ENCODE measurements around the gene TRIAP1.

Gene TRIAP1

GRCh38 chr12:120412421-120412820 lies 33.8 kb downstream of the TRIAP1 start:
- H3K4me3 ChIP-seq (ENCODE audit: low read length) = no peak overlapping the region
- DNase-seq (ENCODE audit: low read depth) = no peak
- TF ChIP-seq CTCF (conservative IDR thresholded peaks at IDR 0.05; ENCODE audit: low read length) = no peak

- no peak for TF ChIP-seq CTCF (conservative IDR thresholded peaks at IDR 0.05; ENCODE audit: low read length)
- no peak for DNase-seq (ENCODE audit: low read depth)
- H3K4me3 ChIP-seq (ENCODE audit: low read length) = no peak overlapping the region
Observed at GRCh38 chr12:120408771-120409170, 37.4 kb downstream of the TRIAP1 start.

GRCh38 chr12:120406553-120406952 lies 39.6 kb downstream of the TRIAP1 start:
- no peak for TF ChIP-seq CTCF (conservative IDR thresholded peaks at IDR 0.05; ENCODE audit: low read length)
- H3K4me3 ChIP-seq (ENCODE audit: low read length) = no peak overlapping the region
- no peak for DNase-seq (ENCODE audit: low read depth)

- H3K4me3 ChIP-seq (ENCODE audit: low read length) = no peak overlapping the region
- TF ChIP-seq CTCF (conservative IDR thresholded peaks at IDR 0.05; ENCODE audit: low read length) = no peak
- no peak for DNase-seq (ENCODE audit: low read depth)
Observed at GRCh38 chr12:120406069-120406468, 40.1 kb downstream of the TRIAP1 start.

- no peak for TF ChIP-seq CTCF (conservative IDR thresholded peaks at IDR 0.05; ENCODE audit: low read length)
- no peak overlapping the region for H3K4me3 ChIP-seq (ENCODE audit: low read length)
- DNase-seq (ENCODE audit: low read depth) = no peak
Observed at GRCh38 chr12:120404271-120404670, 41.9 kb downstream of the TRIAP1 start.

GRCh38 chr12:120403869-120404268 lies 42.3 kb downstream of the TRIAP1 start:
- no peak overlapping the region for H3K4me3 ChIP-seq (ENCODE audit: low read length)
- TF ChIP-seq CTCF (conservative IDR thresholded peaks at IDR 0.05; ENCODE audit: low read length) = no peak
- no peak for DNase-seq (ENCODE audit: low read depth)

GRCh38 chr12:120402217-120402616 lies 44.0 kb downstream of the TRIAP1 start:
- TF ChIP-seq CTCF (conservative IDR thresholded peaks at IDR 0.05; ENCODE audit: low read length) = no peak
- no peak for DNase-seq (ENCODE audit: low read depth)
- H3K4me3 ChIP-seq (ENCODE audit: low read length) = no peak overlapping the region
